SK-N-SH (cell line): Measurements from ENCODE around the gene ATP8B3.

Source experiments
- CTCF ChIP-seq: fragments of 200-600 bp; sonication (generic); IDR thresholded peaks from 2 replicates; pipeline ENCODE4 v1.6.1; 2017; ENCODE audit warnings: antibody characterized with exemption, mild to moderate bottlenecking, moderate library complexity
- EZH2phosphoT487 ChIP-seq: fragments of 200-600 bp; sonication (generic); IDR thresholded peaks from 2 replicates; pipeline ENCODE4 v1.6.1; 2017; ENCODE audit warnings: low read depth, mixed run types, mild to moderate bottlenecking, antibody characterized with exemption, moderate library complexity, borderline replicate concordance
- GABPA ChIP-seq: IDR thresholded peaks from 2 replicates; pipeline ENCODE4 v1.4.0; 2012; ENCODE audit warnings: low read depth, mild to moderate bottlenecking
- GATA2 ChIP-seq: sonication (generic); formaldehyde crosslinking; IDR thresholded peaks from 2 replicates; pipeline ENCODE4 v1.5.0; 2020; ENCODE audit warnings: mild to moderate bottlenecking, missing genetic modification reagents
- POLR2AphosphoS5 ChIP-seq: IDR thresholded peaks from 2 replicates; pipeline ENCODE4 v1.6.1; 2012; ENCODE audit warnings: low read depth, low read length
- REST ChIP-seq: IDR thresholded peaks from 2 replicates; pipeline ENCODE4 v1.6.1; 2012; ENCODE audit warnings: mild to moderate bottlenecking, low read depth, low read length, moderate library complexity
- SIN3A ChIP-seq: IDR thresholded peaks from 2 replicates; pipeline ENCODE4 v1.6.1; 2012; ENCODE audit warnings: low read depth, mild to moderate bottlenecking, low read length, moderate library complexity, borderline replicate concordance
- TF ChIP-seq, protein P1 (sequence below): IDR thresholded peaks from 2 replicates; pipeline ENCODE4 v1.4.0; 2012; ENCODE audit warnings: low read depth, borderline replicate concordance

DNA sequence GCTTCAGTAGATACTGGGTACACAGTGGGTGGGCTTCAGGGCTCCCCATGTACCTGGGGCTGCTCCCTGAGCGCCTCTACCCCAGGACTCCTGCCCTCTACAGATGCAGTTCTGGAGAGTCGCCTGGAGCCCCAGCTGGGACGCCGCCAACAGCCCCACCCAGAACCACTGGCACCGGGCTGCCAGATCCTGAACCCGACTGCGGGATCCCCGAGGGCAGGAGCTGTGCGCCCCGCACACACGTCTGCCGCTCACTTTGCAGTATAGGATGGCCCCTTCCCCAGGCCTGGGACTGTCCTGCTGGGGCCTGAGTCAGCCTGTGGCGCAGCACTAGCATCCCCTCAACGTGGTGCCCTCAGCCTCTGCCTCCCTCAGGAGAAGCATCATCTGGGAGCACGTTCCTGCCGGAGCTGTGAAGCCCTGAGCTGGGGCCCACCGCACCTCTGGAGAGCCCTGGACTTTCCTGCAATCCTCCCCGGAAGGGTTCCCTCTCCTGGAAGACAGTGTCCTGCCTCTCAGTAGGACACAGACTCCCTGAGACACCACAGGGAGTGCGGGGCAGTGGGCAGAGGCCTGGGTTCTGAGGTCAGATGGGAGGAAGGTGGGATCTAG is 32.5 kb upstream of the ATP8B3 start:
- TF ChIP-seq GATA2 = no peak
- TF ChIP-seq CTCF = no peak
- TF ChIP-seq SIN3A = no peak
- TF ChIP-seq EZH2phosphoT487 = no peak
- TF ChIP-seq, protein P1, sequence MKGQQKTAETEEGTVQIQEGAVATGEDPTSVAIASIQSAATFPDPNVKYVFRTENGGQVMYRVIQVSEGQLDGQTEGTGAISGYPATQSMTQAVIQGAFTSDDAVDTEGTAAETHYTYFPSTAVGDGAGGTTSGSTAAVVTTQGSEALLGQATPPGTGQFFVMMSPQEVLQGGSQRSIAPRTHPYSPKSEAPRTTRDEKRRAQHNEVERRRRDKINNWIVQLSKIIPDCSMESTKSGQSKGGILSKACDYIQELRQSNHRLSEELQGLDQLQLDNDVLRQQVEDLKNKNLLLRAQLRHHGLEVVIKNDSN = no peak
- TF ChIP-seq POLR2AphosphoS5 = no peak
- no peak for TF ChIP-seq GABPA
- TF ChIP-seq REST = no peak
